ENCODE measurements around the gene ATP8B3.

The ATP8B3 gene

DNA sequence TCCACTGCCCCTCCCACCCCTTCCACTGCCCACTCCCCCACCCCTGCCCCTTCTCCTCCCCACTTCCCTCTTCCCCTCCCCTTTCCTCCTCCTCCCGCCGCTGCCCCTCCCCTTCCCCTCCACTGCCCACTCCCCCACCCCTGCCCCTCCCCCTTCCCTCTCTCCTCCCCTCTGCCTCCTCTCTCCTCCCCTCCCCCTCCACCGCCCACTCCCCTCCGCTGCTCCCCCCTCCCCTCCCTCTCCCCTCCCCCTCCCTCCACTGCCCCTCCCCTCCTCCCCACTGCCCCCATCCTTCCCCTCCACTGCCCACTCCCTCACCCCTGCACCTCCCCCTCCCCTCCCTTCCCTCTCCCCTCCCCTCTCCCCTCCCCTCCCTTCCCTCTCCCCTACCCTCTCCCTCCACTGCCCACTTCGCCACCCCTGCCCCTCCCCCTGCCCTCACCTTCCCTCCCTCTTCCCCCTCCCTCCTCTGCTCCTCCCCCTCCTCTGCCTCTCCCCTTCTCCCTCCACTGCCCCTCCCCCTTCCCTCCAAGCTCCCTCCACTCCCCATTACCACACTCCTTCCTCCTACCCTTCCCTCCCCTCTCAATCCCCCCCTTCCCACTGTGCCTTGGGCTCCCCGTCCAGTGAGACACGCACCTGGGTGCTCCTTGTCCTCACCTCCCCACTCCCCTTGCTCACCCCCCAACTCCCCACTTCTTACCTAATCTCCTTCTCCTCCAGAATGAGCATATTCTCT is 21.9 kb downstream of the ATP8B3 start:
- FAIRE-seq, result no peak

DNA sequence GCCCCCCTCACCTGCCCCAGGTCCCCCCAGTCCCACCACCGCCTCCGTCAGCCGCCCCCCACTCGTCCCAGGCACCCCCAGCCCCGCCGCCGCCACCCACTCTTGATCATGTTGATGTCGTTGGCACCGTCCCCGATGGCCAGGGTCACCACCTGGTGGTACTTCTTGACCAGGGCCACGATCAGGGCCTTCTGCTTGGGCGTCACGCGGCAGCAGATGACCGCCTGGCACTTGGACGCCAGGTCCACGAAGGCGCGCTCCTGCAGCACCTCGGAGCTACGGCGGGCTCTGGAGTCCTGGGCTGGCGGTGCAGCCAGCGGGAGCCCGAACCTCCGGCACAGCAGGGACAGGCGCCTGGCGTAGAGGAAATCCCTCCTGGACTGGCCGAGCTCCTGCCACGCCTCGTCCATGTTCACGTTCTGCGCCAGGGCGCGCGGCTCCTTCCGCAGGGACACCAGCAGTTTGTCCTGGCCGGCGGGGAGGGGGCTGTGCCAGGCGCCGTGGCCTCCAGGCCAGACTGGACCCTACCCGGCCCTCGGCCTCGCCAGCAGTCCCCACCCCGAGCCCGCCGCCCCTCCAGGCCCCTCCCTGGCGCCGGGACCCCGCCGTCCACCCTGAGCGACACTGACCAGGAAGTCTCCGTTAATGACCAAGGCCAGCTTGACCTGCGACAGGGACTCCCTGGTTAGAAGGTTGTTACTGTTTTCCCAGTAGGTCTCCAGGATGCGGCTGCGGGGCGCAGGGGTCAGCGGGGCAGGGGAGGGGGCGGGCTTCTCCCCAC is 22.6 kb downstream of the ATP8B3 start:
- no peak for FAIRE-seq

DNA sequence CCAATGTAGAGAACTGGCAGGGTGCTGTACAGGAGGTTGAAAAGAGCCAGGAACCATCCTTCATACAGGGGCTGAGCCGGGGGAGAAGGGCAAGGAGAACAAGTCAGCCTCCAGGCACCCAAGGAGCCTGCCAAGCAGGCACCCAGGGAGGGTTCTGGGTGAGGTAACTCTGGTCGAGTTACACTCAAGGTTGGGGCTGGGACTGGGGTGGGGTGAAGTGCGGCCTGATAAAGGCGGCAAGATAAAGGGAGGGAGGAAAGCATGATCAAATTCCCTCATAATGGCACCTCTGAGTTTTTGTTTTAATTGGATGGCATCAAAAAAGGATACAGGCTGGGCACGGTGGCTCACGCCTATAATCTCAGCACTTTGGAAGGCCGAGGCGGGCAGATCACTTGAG is 25.0 kb downstream of the ATP8B3 start:
- FAIRE-seq, result no peak

DNA sequence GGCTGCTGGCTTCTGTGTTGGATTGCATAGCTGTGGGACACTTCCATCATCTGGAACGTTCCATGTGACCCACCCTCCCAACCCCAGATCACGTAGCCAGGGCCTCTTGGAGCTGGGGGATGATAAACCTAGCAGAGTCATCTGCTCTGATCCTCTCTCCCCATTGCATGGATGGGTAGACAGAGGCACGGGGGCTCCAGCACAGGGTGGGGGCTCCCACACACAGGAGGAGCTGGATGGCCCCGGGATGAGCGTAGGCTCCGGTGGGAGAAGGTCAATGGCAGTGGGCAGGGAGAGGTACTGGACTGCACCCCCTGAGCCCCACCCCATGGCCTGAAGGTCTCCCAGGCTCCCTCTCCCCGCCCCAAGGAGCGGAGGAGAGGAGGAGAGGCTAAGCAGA is 25.4 kb downstream of the ATP8B3 start:
- no peak for FAIRE-seq

DNA sequence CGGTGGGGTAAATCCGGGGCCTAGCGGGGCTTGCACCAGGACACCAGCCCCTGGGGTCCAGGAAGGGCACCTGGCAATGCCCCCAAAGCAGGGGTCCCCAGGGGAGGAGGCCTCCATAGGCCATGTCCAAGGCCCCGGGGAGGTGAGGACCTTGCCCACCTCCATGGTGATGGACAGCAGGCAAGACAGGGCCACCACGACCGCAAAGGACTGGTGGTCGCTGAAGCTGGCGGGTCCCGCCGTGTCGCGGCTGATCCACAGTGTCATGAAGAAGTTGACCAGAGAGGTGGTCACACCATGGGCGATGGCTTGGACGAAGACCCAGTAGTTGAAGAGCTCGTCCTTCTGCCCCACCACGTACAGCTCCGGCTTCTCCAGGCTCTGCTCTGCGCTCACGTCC is 26.8 kb downstream of the ATP8B3 start:
- FAIRE-seq, result no peak

DNA sequence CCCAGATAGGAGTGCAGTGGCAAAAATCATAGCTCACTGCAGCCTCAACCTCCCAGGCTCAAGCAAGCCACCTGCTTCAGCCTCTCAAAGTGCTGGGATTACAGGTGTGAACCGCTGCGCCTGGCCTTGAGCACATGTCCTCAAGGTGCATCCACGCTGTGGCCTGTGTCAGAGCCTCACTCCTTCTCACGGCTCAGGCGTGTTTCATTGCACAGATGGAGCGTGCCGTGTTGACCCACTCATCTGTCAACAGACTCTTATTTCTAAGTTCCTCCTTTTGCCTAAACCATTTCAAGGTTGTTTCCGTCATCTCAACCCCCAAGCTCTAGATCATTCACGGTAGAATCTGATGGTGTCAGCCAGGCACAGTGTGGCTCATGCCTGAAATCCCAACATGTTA is 28.2 kb downstream of the ATP8B3 start:
- no peak for FAIRE-seq

DNA sequence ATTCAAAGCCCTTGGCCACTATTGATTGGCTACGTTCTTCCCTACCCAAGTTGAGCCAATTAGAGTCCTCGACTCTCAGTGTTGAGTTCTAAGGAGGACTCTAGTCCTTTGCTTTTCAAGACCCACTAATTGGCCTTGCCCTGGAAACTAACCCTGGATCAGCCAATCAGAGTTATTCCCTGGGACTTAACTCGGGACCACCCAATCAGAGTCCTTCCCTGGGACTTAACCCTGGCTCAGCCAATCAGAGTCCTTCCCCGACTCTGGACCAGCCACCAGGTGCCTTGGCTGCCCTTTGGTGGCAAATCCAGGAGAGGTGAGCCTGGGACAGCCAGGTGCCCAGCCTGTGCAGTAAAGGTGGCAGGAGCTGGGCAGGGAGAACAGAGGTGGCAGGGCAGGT is 28.7 kb downstream of the ATP8B3 start:
- no peak for FAIRE-seq

DNA sequence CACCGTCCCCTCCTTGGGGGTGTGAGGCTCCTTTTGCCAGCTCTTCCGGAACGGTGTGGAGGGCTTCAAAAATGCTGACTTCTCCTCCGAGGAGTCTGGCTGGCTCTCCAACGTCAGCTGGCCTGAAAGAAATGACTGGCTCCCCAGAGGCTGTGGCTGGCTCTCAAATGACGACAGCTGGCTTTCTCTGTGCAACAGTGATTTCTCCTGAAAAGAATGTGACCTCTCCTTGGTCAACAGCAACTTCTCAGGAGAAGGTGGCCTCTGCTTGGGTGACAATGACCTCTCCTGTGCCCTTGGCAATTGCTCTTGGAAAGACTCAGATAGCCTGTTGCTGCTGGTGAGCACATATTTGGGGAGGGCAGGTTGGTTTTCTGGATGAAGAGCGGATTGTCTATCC is 29.6 kb downstream of the ATP8B3 start:
- FAIRE-seq, result no peak

DNA sequence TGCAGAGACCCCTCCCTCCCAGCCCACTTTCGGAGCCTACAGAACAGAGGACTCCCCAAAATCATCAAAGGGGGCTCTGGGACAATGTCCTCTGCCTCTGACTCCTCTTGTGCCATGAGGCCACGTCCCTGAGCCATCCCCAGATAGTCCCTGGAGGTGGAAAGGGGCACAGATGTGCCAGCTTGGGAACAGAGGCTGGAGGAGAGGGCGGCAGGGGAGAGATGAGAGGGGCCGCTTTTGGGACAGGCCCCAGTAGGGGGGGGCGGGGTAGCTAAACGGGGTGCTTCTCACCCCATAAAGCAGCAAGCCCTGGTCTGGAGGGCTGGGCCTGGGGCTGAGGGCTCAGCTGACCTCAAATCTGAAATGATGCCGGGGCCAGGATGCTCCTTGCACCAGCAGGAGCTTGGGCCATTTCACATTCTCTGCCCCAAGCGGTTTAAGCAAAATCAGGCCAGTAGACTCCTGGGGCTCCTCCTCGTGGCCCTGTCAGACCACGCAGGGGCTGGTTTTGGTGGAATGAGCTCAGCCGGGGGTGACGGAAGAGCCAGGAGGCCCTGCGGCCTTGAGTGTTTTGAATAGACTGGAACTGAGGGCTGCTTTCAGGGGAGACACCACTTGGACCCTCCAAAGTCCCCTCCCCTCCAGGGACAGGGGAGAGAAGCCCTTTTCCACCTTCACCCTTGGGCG is 31.7 kb downstream of the ATP8B3 start:
- FAIRE-seq, result no peak

DNA sequence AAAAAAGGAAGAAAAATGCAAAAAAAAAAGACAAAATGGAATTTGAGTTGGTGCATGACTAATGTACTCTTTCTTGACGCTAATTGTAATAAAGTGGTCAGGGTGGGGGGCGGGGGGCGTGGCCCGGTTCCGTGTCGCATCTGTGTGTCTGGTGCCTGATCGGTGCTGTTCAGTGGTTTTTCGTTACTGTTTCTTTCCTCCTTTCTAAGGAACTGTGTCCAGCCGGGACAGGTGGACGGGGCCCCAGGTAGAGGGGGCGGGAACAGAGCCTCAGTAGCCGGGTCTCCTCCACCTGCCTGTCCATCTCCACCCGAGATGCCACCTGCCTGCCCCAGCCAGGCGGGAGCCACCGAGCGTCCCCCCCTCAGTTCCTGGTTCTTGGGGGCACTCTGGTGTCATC is 32.5 kb downstream of the ATP8B3 start:
- FAIRE-seq, result no peak

DNA sequence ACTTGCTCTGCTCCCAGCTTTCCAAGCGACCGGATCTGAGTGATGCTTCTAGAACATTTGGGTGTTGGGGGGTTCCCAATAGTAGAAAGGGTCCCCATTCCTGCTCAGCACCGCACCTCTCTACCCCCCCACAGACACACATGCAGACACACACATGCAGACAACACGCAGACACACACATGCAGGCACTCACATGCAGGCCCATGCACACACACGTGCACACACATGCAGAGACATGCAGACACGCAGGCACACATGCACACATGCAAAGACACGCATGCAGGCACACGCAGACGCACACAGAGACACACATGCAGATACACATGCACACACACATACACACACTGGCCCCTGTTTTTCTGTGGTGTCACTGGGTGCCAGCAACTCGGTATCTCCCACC is 34.9 kb downstream of the ATP8B3 start:
- no peak for FAIRE-seq

DNA sequence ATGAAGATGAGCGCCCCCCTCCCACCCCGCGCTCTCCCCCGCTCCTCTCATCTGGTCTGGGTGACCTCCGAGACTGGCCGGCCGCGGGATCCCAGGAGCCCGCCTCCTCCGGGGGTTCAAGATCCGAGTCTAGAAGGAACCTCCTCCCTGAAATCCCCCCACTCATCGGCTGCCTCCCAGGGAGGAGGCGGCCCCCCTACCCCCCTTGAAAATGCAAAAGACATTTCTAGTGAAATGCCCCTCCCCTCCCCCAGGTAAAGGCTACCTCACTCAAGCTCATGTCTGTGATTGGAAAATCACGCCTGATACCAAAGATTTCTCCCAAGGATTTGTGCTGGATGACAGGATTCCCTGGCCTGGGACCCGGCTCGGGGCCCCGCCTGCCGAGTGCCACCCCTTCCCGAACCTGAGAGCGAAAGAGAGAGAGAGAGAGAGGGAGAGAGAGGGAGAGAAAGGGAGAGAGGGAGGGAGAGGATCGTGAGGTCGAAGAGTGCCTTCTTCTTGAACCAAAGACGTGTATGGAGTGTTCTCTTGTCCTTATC is 35.4 kb downstream of the ATP8B3 start:
- FAIRE-seq, result no peak

DNA sequence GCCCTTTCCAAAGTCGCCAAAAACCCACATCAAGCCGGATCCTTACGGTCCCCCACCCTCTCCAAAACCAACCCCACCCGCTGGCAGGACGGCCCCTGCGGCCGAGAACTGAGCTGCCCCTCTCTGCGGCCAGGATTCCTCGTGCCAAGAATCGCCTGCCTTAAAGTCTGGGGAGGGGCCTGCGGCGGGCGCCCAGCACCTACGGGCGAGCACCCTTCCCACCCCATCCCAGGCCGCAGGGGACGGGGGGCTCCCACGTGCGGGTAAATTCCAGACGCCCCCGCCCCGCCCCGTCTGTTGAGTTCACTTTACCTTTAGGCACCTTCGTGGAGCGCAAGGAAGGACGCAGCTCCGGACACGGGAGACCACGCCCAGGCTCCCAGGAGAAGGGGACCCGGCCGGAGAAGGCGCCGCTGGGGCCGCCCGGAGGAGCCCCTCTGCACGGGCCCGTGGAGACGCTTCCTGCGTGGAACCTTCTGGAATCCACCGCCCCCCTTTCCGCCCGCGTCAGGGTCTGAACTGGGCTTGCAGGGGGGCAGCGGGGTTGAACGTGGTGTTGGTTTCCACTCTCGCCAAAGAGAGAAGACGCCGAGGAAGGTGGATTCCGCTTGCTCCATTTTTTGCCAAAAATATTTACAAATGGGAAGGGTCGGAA is 36.0 kb downstream of the ATP8B3 start:
- no peak for FAIRE-seq

DNA sequence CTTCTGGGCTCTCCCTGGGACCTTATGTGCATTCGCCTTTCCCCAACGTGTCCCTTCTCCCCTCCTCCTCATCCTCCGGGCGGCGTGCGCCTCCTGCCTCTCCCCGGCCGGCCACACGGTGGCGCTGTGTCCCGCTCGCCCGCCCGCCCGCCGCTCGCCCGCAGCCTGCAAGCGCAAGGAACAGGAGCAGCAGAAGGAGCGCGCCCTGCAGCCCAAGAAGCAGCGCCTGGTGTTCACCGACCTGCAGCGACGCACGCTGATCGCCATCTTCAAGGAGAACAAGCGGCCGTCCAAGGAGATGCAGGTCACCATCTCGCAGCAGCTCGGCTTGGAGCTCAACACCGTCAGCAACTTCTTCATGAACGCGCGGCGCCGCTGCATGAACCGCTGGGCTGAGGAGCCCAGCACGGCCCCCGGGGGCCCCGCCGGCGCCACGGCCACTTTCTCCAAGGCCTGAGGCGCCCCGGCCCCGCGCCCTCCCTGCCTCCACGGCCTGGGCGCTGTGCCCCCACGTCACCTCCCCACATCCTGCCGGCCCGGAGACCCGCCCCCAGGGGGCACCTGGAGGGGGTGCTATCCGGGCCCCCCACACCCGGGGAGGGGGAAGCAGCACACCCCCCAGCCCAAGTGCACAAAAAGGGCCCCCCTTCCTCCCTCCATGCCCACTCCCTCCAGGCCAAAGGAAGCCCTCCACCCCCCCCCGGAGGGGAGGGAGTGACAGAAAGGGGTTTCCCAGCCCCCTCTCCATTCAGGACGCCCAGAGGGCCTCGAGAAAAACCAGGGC is 36.9 kb downstream of the ATP8B3 start:
- FAIRE-seq, result no peak

DNA sequence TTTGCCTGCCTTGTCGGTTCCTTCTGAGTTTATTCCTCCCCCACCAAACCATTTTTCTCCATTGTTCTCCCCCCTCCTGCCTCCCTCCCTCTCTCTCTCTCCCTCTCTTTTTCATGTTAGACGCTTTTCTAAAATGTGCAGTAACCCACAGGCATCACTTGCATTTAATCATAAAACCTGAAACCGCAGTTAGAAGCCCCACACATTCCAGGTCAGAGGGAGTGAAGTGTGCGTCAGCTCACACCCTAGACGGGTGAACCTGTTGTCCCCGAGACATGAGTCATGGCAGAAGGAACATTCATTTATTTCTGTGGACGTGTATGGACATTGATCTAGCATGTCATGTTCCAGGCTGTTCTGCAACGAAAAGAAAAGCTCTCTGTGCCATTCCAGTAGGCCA is 38.9 kb downstream of the ATP8B3 start:
- no peak for FAIRE-seq

DNA sequence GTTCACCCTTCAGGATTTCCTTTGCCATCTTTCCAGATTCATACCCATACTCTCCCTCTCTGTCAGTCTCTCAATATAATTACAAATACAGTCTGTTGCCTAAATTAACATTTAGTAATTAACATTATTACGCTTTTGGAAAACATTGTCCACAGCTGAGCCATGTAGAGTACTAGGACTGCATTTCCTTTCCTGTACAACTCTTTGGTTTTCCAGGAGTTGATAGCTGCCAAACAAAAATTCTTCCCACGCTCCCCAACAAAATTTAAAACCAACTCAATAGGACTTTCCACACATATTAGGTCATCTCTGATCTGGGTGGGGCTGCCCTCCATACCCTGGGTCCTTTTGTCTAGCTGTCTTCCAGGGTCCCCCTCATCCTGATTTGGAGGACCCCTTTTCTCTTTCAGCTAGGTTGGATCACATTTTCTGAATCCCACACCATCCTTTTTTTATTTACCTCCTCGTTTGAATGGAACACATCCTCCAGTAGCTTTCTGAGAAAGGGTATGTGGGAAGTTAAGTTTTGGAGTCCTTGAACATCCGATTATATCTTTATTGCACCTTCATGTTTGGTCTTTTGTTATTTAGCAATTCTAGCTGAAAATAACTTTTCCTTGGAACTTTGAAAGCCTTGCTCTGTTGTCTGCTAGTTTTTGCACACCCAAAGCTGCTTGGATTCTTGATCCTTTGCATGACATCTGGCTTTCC is 41.1 kb downstream of the ATP8B3 start:
- FAIRE-seq, result no peak

DNA sequence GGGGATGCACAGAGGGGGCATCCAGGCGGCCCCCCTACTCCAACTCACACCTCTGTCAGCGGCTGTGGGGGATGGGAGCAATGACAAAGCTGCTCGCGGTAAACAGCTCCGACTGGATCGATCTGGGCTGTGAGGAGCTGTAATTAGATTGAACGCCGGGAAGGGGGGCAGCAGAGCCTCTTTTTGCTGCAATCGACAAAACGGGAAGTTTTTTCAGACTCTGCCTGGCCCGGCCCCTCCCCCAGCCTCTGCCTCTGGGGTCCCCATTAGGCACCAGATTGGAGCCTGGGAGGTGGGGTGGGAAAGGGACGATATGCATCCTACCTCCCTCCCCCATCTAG is 42.5 kb downstream of the ATP8B3 start:
- no peak for FAIRE-seq

DNA sequence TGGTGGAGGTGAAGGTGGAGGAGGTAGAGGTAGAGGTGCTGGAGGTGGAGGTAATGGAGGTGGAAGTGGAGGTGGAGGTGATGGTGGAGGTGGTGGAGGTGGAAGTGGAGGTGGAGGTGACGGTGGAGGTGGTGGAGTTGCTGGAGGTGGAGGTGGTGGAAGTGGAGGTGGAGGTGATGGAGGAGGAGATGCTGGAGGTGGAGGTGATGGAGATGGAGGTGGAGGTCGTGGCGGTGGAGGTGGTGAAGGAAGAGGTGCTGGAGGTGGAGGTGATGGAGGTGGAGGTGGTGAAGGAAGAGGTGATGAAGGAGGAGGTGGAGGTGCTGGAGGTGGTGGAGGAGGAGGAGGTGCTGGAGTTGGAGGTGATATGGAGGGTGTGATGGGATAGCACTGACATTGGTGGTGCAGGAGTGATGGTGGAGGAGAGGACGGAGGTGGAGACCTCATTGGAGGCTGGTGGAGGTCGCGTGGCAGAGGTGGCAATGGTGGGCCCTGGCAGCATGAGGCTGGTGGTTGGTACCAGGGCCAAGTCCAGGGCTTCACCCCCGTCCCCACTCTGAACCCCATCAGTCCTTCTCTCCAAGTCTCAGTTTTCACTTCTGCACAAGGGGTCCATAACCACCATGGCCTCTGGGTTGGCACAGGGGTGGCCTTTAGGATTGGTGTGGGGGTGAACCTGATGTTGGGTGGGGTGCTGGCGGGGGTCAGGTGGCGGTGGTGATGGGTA is 43.0 kb downstream of the ATP8B3 start:
- FAIRE-seq, result no peak

DNA sequence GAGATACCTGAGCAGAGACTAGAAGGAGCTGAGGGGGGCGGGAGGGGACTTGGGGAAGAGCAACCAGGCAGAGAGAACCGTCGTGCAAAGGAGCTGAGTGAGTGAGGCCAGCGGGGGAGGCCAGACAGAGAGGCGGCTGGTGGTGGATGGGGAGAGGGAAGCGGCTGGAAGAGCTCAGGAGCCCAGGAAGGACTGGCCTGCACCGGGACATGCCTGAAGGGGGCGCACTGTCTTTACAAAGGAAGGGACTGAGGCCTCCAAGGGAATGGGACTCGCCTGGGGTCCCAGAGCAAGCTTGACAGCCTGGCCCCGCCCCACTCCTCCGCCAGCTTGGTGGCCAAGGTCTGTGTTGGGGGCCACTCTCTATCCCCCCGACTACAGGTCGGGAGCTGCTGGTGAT is 43.8 kb downstream of the ATP8B3 start:
- FAIRE-seq, result no peak

DNA sequence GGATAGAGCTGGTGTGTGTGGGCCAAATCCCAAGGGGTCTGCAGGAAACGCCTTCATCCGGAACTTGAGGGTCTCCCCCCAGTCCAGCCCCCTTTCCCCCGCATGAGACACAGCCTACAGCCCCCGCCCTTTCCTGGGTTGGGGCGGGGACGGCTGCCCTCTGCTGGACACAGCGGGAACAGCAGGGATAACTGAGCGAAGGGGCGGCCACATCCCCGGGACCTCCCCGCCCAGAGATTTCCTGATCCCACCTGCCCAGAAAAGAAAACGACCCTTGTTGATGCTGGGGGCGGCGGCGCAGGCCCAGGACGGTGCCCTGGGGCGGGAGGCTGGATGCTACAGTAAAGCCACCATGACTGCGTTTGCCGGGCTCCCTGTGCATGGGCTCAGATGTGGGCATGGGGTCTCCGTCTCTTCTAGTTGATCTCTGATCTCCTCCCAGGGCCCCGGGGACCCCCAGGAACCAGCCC is 44.6 kb downstream of the ATP8B3 start:
- FAIRE-seq, result no peak

DNA sequence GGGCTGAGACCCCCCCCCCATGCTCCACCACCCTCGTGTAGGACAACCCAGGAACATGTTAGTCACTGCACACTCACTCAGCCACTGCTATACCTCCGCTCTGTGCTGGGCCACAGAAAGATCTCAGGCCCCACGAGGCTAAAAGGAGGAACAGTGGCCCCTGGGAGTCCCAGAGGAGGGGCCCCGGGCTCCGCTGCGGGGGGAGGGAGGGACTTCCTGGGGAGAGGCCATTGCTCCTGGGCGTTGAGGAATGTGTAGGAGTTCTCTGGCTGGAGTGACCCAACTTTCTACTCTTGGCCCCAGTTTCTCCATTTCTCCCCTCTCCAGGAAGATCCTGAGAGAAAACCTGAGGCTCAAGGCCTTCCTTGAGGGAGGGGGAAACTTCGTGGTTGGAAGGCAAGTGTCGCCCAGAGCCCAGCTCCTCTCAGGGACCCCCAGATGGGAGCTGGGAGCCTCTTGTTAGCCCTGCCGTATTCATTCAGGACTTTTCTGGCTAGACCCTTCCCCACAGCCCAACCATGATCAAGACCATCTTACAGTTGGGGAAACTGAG is 45.2 kb downstream of the ATP8B3 start:
- FAIRE-seq, result no peak

All from G401.6 (cell line).